ENCODE measurements around the gene AUTS2. TPM values are rescaled to one million over a fixed set of nuclear protein-coding genes. Genes with fewer than 3 reads are reported as not detected.

The AUTS2 gene
- total and polyA plus RNA-seq, 2 of the 8 experiments (the other 6 are each of a cell fraction or from before 2014, with no cell fraction given): 25.9 to 101 TPM

DNA sequence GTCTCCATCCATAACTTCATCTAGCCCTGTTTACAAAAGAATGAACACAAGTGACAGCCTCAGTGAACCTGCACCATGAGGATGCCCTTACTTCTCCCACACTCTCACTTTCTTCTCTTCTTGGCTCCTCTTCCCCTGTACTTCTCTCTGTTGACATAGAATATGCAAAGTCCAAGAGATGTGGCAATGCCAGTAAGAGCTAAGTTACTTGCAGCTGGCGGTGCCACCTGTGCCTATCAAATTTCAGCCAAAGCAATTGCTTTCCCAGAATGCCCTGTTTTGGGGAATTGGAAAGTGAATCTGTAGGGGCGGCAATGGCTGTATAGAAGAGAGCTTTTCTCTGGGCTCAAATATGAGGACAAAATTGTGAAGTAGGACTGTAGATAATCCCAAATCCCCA is 557.8 kb downstream of the AUTS2 start:
- Histone ChIP-seq H4K91ac (replicated peaks; ENCODE audit: insufficient read length, low read length) (no peak overlapping the region), H3K23ac (ENCODE audit: insufficient read length) (no peak overlapping the region), H3K27me3 (replicated peaks in 1 of 4; ENCODE audit: control insufficient read depth in 3 of 4, extremely low read depth in 1 of 4, insufficient read depth in 3 of 4, low read length in 3 of 4) (no peaks in the 10 kb centered on the region), H3K79me1 (ENCODE audit: low read depth, low read length) (no peaks in the 10 kb centered on the region), H3K56ac (replicated peaks; ENCODE audit: insufficient read length, low read depth, low read length) (no peak overlapping the region), H3K4ac (replicated peaks; ENCODE audit: insufficient read length, low read depth, low read length) (no peak overlapping the region), H3K23me2 (ENCODE audit: low read depth, low read length) (no peaks in the 10 kb centered on the region), H2BK12ac (ENCODE audit: low read depth, low read length) (no peak overlapping the region), H3K18ac (ENCODE audit: extremely low read depth, low read length) (no peak overlapping the region), H2BK15ac (ENCODE audit: low read length) (no peak overlapping the region), H3K14ac (ENCODE audit: insufficient read length) (no peak overlapping the region), H4K8ac (ENCODE audit: extremely low read depth, insufficient read depth, low read length) (no peak overlapping the region), H4K5ac (ENCODE audit: insufficient read length, low read depth, low read length) (no peak overlapping the region), H3K4me2 (ENCODE audit: insufficient read depth in 1 of 2, low read depth in 2 of 2, low read length in 2 of 2) (no peak overlapping the region), H2AFZ (ENCODE audit: low read length) (no peak overlapping the region), H3K4me1 (replicated peaks in 1 of 4; ENCODE audit: control insufficient read depth in 3 of 4, insufficient read depth in 4 of 4, low read length in 3 of 4) (peaks cover 0 to 9% (median 1%) of the 10 kb centered on the region in 4 experiments; a peak in 3 of 7 replicates), H3K9me3 (ENCODE audit: insufficient read depth in 2 of 2, low read depth in 1 of 2, low read length in 1 of 2) (no peaks in the 10 kb centered on the region), H3K79me2 (ENCODE audit: control insufficient read depth in 1 of 2, insufficient read depth in 2 of 2, low read length in 2 of 2) (no peaks in the 10 kb centered on the region), H4K20me1 (replicated peaks in 1 of 2; ENCODE audit: control insufficient read depth in 1 of 2, insufficient read depth in 2 of 2, low read length in 2 of 2) (no peaks in the 10 kb centered on the region), H3K4me3 (ENCODE audit: extremely low read depth in 1 of 4, insufficient read depth in 2 of 4, low read depth in 3 of 4, low read length in 4 of 4) (no peak overlapping the region), H2AK5ac (ENCODE audit: low read depth, low read length) (no peak overlapping the region), H2BK120ac (replicated peaks; ENCODE audit: low read depth, low read length) (no peak overlapping the region), H3K9ac (replicated peaks in 1 of 4; ENCODE audit: extremely low read depth in 1 of 4, low read depth in 3 of 4, low read length in 3 of 4) (no peak overlapping the region), H2BK5ac (ENCODE audit: low read depth, low read length) (no peak overlapping the region), H3K27ac (ENCODE audit: low read depth, low read length) (no peak overlapping the region), H2BK20ac (ENCODE audit: low read length) (no peak overlapping the region), H3K36me3 (ENCODE audit: control insufficient read depth in 2 of 4, insufficient read depth in 4 of 4, low read length in 3 of 4) (no peaks in the 10 kb centered on the region)
- no peak for FAIRE-seq
- 97% methylated on average over 2 of the region's 2 CpGs; no CpG with 5 or more reads in 1 of the 2 experiments for WGBS, 2 experiments (ENCODE audit: extremely low coverage in 1 of 2, insufficient coverage in 1 of 2, insufficient read length in 1 of 2, insufficient replicate concordance in 2 of 2, low coverage in 1 of 2, low lambda C conversion rate in 2 of 2, missing lambda C conversion rate in 1 of 2)
- no peak for DNase-seq (ENCODE audit: low read depth in 1 of 2, low spot score in 2 of 2)
- ChIA-PET POLR2A (ENCODE audit: partially characterized antibody) (interaction anchor here (1.0 kb wide), 1 partner anchor 23 kb away, joined by 4 read pairs; no protein-coding TSS in a partner anchor), CTCF (ENCODE audit: partially characterized antibody) (interaction anchor here (0.5 kb wide), 1 partner anchor 113 kb away, joined by 3 read pairs; no protein-coding TSS in a partner anchor)
- TF ChIP-seq, protein P1, sequence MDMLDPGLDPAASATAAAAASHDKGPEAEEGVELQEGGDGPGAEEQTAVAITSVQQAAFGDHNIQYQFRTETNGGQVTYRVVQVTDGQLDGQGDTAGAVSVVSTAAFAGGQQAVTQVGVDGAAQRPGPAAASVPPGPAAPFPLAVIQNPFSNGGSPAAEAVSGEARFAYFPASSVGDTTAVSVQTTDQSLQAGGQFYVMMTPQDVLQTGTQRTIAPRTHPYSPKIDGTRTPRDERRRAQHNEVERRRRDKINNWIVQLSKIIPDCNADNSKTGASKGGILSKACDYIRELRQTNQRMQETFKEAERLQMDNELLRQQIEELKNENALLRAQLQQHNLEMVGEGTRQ (IDR thresholded peaks at IDR 0.05; ENCODE audit: low read length): no peak
- TF ChIP-seq CHD2 (IDR thresholded peaks at IDR 0.05; ENCODE audit: low read length) (no peak), CHD1 (IDR thresholded peaks at IDR 0.05; ENCODE audit: low read depth, low read length) (no peak), MAFK (IDR thresholded peaks at IDR 0.05; ENCODE audit: low read depth, low read length) (no peak), TAF7 (optimal IDR thresholded peaks at IDR 0.05; ENCODE audit: borderline replicate concordance, low read depth, low read length) (no peak), RBBP5 (IDR thresholded peaks at IDR 0.05; ENCODE audit: borderline replicate concordance, low read depth, low read length) (no peak), TCF12 (IDR thresholded peaks at IDR 0.05; ENCODE audit: low read depth, low read length) (no peak), GTF2F1 (IDR thresholded peaks at IDR 0.05; ENCODE audit: borderline replicate concordance, low read depth, low read length) (no peak)
- TF ChIP-seq, protein P2, sequence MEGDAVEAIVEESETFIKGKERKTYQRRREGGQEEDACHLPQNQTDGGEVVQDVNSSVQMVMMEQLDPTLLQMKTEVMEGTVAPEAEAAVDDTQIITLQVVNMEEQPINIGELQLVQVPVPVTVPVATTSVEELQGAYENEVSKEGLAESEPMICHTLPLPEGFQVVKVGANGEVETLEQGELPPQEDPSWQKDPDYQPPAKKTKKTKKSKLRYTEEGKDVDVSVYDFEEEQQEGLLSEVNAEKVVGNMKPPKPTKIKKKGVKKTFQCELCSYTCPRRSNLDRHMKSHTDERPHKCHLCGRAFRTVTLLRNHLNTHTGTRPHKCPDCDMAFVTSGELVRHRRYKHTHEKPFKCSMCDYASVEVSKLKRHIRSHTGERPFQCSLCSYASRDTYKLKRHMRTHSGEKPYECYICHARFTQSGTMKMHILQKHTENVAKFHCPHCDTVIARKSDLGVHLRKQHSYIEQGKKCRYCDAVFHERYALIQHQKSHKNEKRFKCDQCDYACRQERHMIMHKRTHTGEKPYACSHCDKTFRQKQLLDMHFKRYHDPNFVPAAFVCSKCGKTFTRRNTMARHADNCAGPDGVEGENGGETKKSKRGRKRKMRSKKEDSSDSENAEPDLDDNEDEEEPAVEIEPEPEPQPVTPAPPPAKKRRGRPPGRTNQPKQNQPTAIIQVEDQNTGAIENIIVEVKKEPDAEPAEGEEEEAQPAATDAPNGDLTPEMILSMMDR (IDR thresholded peaks at IDR 0.05; ENCODE audit: control extremely low read depth in 1 of 3, insufficient read depth in 1 of 3, low read depth in 1 of 3, low read length in 3 of 3): no peak
- TF ChIP-seq, protein P3, sequence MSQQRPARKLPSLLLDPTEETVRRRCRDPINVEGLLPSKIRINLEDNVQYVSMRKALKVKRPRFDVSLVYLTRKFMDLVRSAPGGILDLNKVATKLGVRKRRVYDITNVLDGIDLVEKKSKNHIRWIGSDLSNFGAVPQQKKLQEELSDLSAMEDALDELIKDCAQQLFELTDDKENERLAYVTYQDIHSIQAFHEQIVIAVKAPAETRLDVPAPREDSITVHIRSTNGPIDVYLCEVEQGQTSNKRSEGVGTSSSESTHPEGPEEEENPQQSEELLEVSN (IDR thresholded peaks at IDR 0.05): no peak
